ENCODE measurements around the gene RALGAPA1.
"Not testable (repeated sequence)": the region's sequence is repeated elsewhere in the genome, so short reads cannot be mapped to it uniquely, and the experiment has no call there.

The RALGAPA1 gene

DNA sequence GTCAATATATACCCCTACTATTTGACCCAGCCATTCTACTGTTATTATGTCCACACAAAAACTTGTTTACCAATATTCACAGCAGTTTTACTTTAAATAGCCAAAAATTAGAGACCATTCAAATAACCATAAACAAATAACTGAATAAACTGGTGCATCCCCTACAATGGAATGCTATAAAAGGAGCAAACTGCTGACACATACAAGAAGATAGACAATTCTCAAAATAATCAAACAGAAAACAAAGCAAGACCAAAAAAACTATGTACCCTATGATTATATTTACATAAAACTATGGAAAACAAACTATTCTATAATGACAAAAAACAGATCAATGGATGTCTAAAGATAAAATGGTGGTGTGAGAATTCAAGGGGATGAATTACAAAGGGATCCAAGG lies 54.4 kb downstream of the RALGAPA1 start:
- Histone ChIP-seq H3K27ac (ENCODE audit: low read depth, low read length) (no peak overlapping the region), H3K27me3 (ENCODE audit: insufficient read depth, low read length) (no peaks in the 10 kb centered on the region), H3K4me1 (ENCODE audit: insufficient read depth, low read length) (no peaks in the 10 kb centered on the region), H3K4me3 (ENCODE audit: low read length) (no peak overlapping the region), H3K9ac (ENCODE audit: low read depth, low read length) (no peak overlapping the region), H3K36me3 (ENCODE audit: insufficient read depth, low read length) (peaks cover 28% of the 10 kb centered on the region), H3K9me3 (ENCODE audit: insufficient read depth, low read depth, low read length) (no peaks in the 10 kb centered on the region)

- Histone ChIP-seq H3K36me3 (ENCODE audit: insufficient read depth, low read length) (peaks cover 31% of the 10 kb centered on the region), H3K27ac (ENCODE audit: low read depth, low read length) (no peak overlapping the region)
- 95% methylated on average over 3 of the region's 3 CpGs for WGBS
Measured at GRCh38 chr14:35752380-35752779, 56.7 kb downstream of the RALGAPA1 start.

GRCh38 chr14:35750202-35750904 lies 58.7 kb downstream of the RALGAPA1 start:
- Histone ChIP-seq H3K27ac (ENCODE audit: low read depth, low read length) (no peak overlapping the region), H3K4me3 (ENCODE audit: low read length) (no peak overlapping the region), H3K4me1 (ENCODE audit: insufficient read depth, low read length) (no peaks in the 10 kb centered on the region), H3K36me3 (ENCODE audit: insufficient read depth, low read length) (peaks cover 22% of the 10 kb centered on the region), H3K9ac (ENCODE audit: low read depth, low read length) (no peak overlapping the region), H3K27me3 (ENCODE audit: insufficient read depth, low read length) (no peaks in the 10 kb centered on the region), H3K9me3 (ENCODE audit: insufficient read depth, low read depth, low read length) (no peaks in the 10 kb centered on the region)
- WGBS, result 92% methylated on average over 3 of the region's 6 CpGs

More at GRCh38 chr14:35752380-35752779, 56.7 kb downstream of the RALGAPA1 start:
- no peaks in the 10 kb centered on the region for H3K9me3 ChIP-seq (ENCODE audit: insufficient read depth, low read depth, low read length)
- no peak overlapping the region for H3K9ac ChIP-seq (ENCODE audit: low read depth, low read length)
- H3K4me1 ChIP-seq (ENCODE audit: insufficient read depth, low read length), result no peaks in the 10 kb centered on the region
- H3K4me3 ChIP-seq (ENCODE audit: low read length), result no peak overlapping the region
- no peaks in the 10 kb centered on the region for H3K27me3 ChIP-seq (ENCODE audit: insufficient read depth, low read length)

- H3K36me3 ChIP-seq (ENCODE audit: insufficient read depth, low read length), result peaks cover 13% of the 10 kb centered on the region
- no peak overlapping the region for H3K27ac ChIP-seq (ENCODE audit: low read depth, low read length)
- H3K27me3 ChIP-seq (ENCODE audit: insufficient read depth, low read length), result no peaks in the 10 kb centered on the region
- H3K4me1 ChIP-seq (ENCODE audit: insufficient read depth, low read length), result no peaks in the 10 kb centered on the region
- no peak overlapping the region for H3K4me3 ChIP-seq (ENCODE audit: low read length)
- H3K9ac ChIP-seq (ENCODE audit: low read depth, low read length), result no peak overlapping the region
- no peaks in the 10 kb centered on the region for H3K9me3 ChIP-seq (ENCODE audit: insufficient read depth, low read depth, low read length)
Measured at GRCh38 chr14:35747379-35747778, 61.7 kb downstream of the RALGAPA1 start.

- peaks cover 4% of the 10 kb centered on the region for H3K36me3 ChIP-seq (ENCODE audit: insufficient read depth, low read length)
- no peak overlapping the region for H3K27ac ChIP-seq (ENCODE audit: low read depth, low read length)
- WGBS, result 100% methylated on average over 1 of the region's 1 CpG
- no peak overlapping the region for H3K4me3 ChIP-seq (ENCODE audit: low read length)
- H3K9ac ChIP-seq (ENCODE audit: low read depth, low read length), result no peak overlapping the region
- no peaks in the 10 kb centered on the region for H3K4me1 ChIP-seq (ENCODE audit: insufficient read depth, low read length)
- no peaks in the 10 kb centered on the region for H3K9me3 ChIP-seq (ENCODE audit: insufficient read depth, low read depth, low read length)
- H3K27me3 ChIP-seq (ENCODE audit: insufficient read depth, low read length), result no peaks in the 10 kb centered on the region
Measured at GRCh38 chr14:35742442-35742841, 66.7 kb downstream of the RALGAPA1 start.

- H3K9me3 ChIP-seq (ENCODE audit: insufficient read depth, low read depth, low read length), result no peaks in the 10 kb centered on the region
- no peaks in the 10 kb centered on the region for H3K4me1 ChIP-seq (ENCODE audit: insufficient read depth, low read length)
- H3K36me3 ChIP-seq (ENCODE audit: insufficient read depth, low read length), result no peaks in the 10 kb centered on the region; the same call in 1 of the 2 replicates
- no peak overlapping the region for H3K9ac ChIP-seq (ENCODE audit: low read depth, low read length)
- H3K4me3 ChIP-seq (ENCODE audit: low read length), result no peak overlapping the region
- no peak overlapping the region for H3K27ac ChIP-seq (ENCODE audit: low read depth, low read length)
- no peaks in the 10 kb centered on the region for H3K27me3 ChIP-seq (ENCODE audit: insufficient read depth, low read length)
- WGBS, result no CpG with 5 or more reads among the region's 1 CpG
Measured at GRCh38 chr14:35742032-35742371, 67.1 kb downstream of the RALGAPA1 start.

DNA sequence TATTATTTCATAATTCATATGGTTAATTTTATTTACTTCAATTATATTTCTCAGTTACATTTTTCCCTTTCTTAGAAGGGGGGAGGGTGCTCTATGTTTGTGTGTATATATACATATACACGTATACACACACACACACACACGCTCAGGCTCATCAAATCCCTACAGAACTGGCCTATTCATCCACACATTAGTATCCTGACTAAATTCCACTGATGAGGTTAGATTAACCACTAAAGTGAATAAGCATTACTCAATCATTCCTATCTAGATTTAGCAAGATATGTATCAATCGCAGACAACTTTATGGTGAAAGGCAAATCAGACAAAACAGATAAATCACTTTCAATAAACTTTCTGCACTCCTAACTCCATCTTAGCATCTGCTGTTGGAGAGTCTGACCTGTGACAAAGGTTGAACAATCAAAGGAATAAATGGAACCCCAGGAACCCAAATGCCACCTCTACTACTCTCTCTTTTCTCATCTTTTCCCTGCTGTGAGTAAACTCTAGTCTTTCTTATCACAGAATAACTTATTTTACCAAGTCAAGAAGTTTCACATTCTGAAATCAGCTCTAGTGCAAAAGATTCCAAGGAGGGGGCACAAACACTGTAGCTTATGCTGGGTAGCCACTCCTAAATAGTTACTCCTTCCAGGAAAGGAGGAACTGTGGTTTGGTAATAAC lies 67.6 kb downstream of the RALGAPA1 start:
- Histone ChIP-seq H3K9ac (ENCODE audit: low read depth, low read length) (no peak overlapping the region), H3K27me3 (ENCODE audit: insufficient read depth, low read length) (no peaks in the 10 kb centered on the region), H3K27ac (ENCODE audit: low read depth, low read length) (no peak overlapping the region), H3K9me3 (ENCODE audit: insufficient read depth, low read depth, low read length) (no peaks in the 10 kb centered on the region), H3K36me3 (ENCODE audit: insufficient read depth, low read length) (no peaks in the 10 kb centered on the region; the same call in 1 of the 2 replicates), H3K4me1 (ENCODE audit: insufficient read depth, low read length) (no peaks in the 10 kb centered on the region), H3K4me3 (ENCODE audit: low read length) (no peak overlapping the region)
- over 99% methylated on average over 3 of the region's 3 CpGs for WGBS

GRCh38 chr14:35740215-35740614 lies 68.9 kb downstream of the RALGAPA1 start:
- Histone ChIP-seq H3K4me3 (ENCODE audit: low read length) (no peak overlapping the region), H3K27ac (ENCODE audit: low read depth, low read length) (no peak overlapping the region), H3K9me3 (ENCODE audit: insufficient read depth, low read depth, low read length) (no peaks in the 10 kb centered on the region), H3K4me1 (ENCODE audit: insufficient read depth, low read length) (no peaks in the 10 kb centered on the region), H3K36me3 (ENCODE audit: insufficient read depth, low read length) (no peaks in the 10 kb centered on the region), H3K9ac (ENCODE audit: low read depth, low read length) (no peak overlapping the region), H3K27me3 (ENCODE audit: insufficient read depth, low read length) (no peaks in the 10 kb centered on the region)
- 88% methylated on average over 1 of the region's 1 CpG for WGBS

- not testable (repeated sequence) for H3K27ac ChIP-seq (ENCODE audit: low read depth, low read length); H3K27me3 ChIP-seq (ENCODE audit: insufficient read depth, low read length); H3K4me3 ChIP-seq (ENCODE audit: low read length); H3K9ac ChIP-seq (ENCODE audit: low read depth, low read length); H3K9me3 ChIP-seq (ENCODE audit: insufficient read depth, low read depth, low read length); H3K4me1 ChIP-seq (ENCODE audit: insufficient read depth, low read length); H3K36me3 ChIP-seq (ENCODE audit: insufficient read depth, low read length)
- 96% methylated on average over 3 of the region's 3 CpGs for WGBS
Measured at GRCh38 chr14:35735163-35735562, 73.9 kb downstream of the RALGAPA1 start.

GRCh38 chr14:35733510-35733909 lies 75.6 kb downstream of the RALGAPA1 start:
- H3K9me3 ChIP-seq (ENCODE audit: insufficient read depth, low read depth, low read length); H3K27ac ChIP-seq (ENCODE audit: low read depth, low read length); H3K9ac ChIP-seq (ENCODE audit: low read depth, low read length); H3K4me1 ChIP-seq (ENCODE audit: insufficient read depth, low read length); H3K36me3 ChIP-seq (ENCODE audit: insufficient read depth, low read length); H3K4me3 ChIP-seq (ENCODE audit: low read length); H3K27me3 ChIP-seq (ENCODE audit: insufficient read depth, low read length): not testable (repeated sequence)
- WGBS, result 95% methylated on average over 1 of the region's 1 CpG

DNA sequence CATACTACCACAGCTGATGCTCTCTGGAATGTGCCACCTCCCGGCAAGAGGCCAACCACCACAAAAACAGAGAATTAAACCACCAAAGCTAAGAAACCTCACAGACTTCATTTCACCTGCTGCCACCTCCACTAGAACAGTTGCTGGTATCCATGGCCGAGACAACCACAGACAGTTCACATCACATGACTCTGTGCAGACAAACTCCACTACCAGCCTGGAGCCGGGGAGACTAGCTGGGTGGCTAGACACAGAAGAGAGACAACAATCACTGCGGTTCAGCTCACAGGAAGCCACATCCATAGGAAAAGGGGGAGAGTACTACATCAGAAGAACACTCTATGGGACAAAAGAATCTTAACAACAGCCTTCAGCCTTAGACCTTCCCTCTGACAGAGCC lies 78.2 kb downstream of the RALGAPA1 start:
- Histone ChIP-seq H3K9ac (ENCODE audit: low read depth, low read length) (no peak overlapping the region), H3K36me3 (ENCODE audit: insufficient read depth, low read length) (0 out of 2 replicates have a peak, but pooled peaks cover 3% of the 10 kb centered on the region)
- 98% methylated on average over 4 of the region's 4 CpGs for WGBS

More for the DNA sequence above, 78.2 kb downstream of the RALGAPA1 start:
- no peak overlapping the region for H3K4me3 ChIP-seq (ENCODE audit: low read length)
- H3K27me3 ChIP-seq (ENCODE audit: insufficient read depth, low read length), result no peaks in the 10 kb centered on the region
- H3K9me3 ChIP-seq (ENCODE audit: insufficient read depth, low read depth, low read length), result no peaks in the 10 kb centered on the region
- H3K4me1 ChIP-seq (ENCODE audit: insufficient read depth, low read length), result no peaks in the 10 kb centered on the region
- H3K27ac ChIP-seq (ENCODE audit: low read depth, low read length), result no peak overlapping the region

Measured in HUES64 (cell line).